Measurements from ENCODE around the gene MACROD2.

DNA sequence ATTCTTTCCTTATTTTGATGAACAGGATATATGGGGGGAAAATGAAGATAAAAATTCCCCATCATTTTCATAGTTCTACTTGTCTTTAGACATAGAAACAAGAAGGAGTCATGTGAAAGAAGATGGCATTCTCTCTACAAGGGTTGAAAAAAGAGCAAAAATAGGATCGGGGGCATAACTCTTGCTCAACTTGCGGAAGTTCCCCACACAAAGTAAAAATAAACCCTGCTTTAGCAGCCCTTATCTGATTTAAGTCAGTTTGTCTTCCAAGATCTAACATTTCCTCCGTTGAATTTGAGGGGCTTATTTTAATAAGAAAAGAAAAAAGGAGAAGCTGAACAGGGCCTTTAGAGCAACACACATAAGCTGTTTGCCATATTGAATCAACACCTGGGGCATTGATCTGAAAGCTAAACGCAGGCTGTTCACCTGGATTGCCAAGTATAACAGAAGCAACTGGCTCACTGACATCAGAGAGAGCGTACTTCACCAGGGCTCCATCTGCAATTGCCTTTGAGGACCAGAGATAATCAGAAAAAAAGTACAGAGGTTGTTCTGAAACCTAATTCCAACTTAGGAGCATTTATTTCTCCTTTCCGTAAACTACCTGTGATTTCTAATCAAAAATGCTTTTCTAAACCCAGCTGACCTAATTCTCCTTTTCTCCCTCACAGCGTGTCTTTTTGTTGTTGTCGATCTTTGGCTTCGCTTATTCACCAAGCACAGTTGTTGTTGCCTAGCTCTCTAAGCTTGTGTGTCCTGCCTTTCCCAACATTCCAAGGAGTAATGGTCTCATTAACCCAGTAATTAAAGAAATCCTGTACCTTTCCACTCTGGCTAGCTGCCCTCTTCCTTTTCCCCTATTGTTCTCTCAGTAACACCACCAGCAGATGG lies 2010.0 kb downstream of the MACROD2 start:
- TF ChIP-seq CEBPB (IDR thresholded peaks at IDR 0.05) (no peak), KDM1A (IDR thresholded peaks at IDR 0.05; ENCODE audit: low read depth) (no peak), POLR2A (IDR thresholded peaks at IDR 0.05; ENCODE audit: low read length) (no peak)

Data from A549 (cell line).